HG03108 (cell line): Measurements from ENCODE around the gene SYNDIG1.

Experiments
- ATAC-seq: cut with Tn5 transposase; IDR thresholded peaks from one replicate; pipeline ENCODE4 v1.9.1; 2021; ENCODE audit warnings: moderate library complexity; ENCODE audit not compliant: unreplicated experiment

The SYNDIG1 gene

GRCh38 chr20:24469116-24469893, at the start of gene SYNDIG1:
TSS of gene SYNDIG1 (plus strand) at chr20:24469629. CDS start at chr20:24543098, 73,469 bp downstream.
- ATAC-seq: no peak

- no peak for ATAC-seq
Measured at GRCh38 chr20:24419786-24420185, 49.6 kb upstream of the SYNDIG1 start.

GRCh38 chr20:24420567-24420966, 48.9 kb upstream of the SYNDIG1 start:
- ATAC-seq: no peak

GRCh38 chr20:24421071-24421470, 48.4 kb upstream of the SYNDIG1 start:
- no peak for ATAC-seq

GRCh38 chr20:24422091-24422760, 47.2 kb upstream of the SYNDIG1 start:
- ATAC-seq: no peak

- no peak for ATAC-seq
Measured at GRCh38 chr20:24423390-24424313, 45.8 kb upstream of the SYNDIG1 start.

- ATAC-seq: no peak
Measured at GRCh38 chr20:24425523-24426135, 43.8 kb upstream of the SYNDIG1 start.

GRCh38 chr20:24431279-24432045, 38.0 kb upstream of the SYNDIG1 start:
- no peak for ATAC-seq

- no peak for ATAC-seq
Measured at GRCh38 chr20:24432046-24432442, 37.4 kb upstream of the SYNDIG1 start.

- no peak for ATAC-seq
Measured at GRCh38 chr20:24436160-24436559, 33.3 kb upstream of the SYNDIG1 start.

- ATAC-seq: no peak
Measured at GRCh38 chr20:24437196-24438082, 32.0 kb upstream of the SYNDIG1 start.

- no peak for ATAC-seq
Measured at GRCh38 chr20:24438331-24438730, 31.1 kb upstream of the SYNDIG1 start.

- ATAC-seq: no peak
Measured at GRCh38 chr20:24439737-24440387, 29.6 kb upstream of the SYNDIG1 start.

GRCh38 chr20:24441661-24442060, 27.8 kb upstream of the SYNDIG1 start:
- ATAC-seq: no peak

- ATAC-seq: no peak
Measured at GRCh38 chr20:24442909-24443308, 26.5 kb upstream of the SYNDIG1 start.

GRCh38 chr20:24443436-24443835, 26.0 kb upstream of the SYNDIG1 start:
- no peak for ATAC-seq

- no peak for ATAC-seq
Measured at GRCh38 chr20:24444526-24445190, 24.8 kb upstream of the SYNDIG1 start.

- ATAC-seq: no peak
Measured at GRCh38 chr20:24445510-24446170, 23.8 kb upstream of the SYNDIG1 start.
